Measurements from ENCODE around the gene CXorf58. TPM values are rescaled to one million over a fixed set of nuclear protein-coding genes. Genes with fewer than 3 reads are reported as not detected.
A peak's percentile ranks its signal among the peaks of the same experiment; 100 is the strongest.

The CXorf58 gene
- total RNA-seq, 4 donors from 2014 or later, result 0.26 TPM; not detected in 3

DNA sequence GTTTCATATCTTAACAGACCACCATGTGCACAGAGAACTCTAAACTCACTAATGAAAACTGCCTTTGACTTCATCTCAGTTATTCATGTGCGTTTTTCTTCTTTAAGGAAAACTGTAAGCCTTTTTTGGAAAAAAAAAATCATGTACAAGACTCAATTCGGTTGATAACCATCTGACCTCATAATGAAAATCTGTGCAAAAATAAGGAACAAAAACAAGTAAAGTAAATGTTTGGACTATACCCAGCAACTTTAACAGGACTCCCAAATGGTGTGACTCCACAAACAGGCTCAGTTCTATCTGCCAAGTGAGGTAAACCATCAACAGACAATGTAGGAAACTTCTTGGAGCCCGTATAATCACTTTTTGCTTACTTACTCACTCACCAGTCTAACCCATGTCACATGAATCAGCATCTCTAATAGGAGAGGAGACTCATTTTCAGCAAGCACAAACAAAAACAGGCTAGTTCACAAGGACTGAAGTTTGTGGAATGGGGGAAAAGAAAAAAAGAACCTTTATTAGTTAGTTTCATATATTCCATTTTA, 9.3 kb upstream of the CXorf58 start:
- intact Hi-C loops (cut with DNase I; ENCODE audit: low total_unique reads), result no loop called here
- DNase-seq (ENCODE audit: low spot score in 2 of 2), result no peak
- WGBS, 2 donors, result 52 to 54% methylated on average over 3 of the region's 3 CpGs
- no peak overlapping the region for H3K4me3 ChIP-seq (ENCODE audit: low read depth, poor library complexity, severe bottlenecking)
- TF ChIP-seq, protein P1, sequence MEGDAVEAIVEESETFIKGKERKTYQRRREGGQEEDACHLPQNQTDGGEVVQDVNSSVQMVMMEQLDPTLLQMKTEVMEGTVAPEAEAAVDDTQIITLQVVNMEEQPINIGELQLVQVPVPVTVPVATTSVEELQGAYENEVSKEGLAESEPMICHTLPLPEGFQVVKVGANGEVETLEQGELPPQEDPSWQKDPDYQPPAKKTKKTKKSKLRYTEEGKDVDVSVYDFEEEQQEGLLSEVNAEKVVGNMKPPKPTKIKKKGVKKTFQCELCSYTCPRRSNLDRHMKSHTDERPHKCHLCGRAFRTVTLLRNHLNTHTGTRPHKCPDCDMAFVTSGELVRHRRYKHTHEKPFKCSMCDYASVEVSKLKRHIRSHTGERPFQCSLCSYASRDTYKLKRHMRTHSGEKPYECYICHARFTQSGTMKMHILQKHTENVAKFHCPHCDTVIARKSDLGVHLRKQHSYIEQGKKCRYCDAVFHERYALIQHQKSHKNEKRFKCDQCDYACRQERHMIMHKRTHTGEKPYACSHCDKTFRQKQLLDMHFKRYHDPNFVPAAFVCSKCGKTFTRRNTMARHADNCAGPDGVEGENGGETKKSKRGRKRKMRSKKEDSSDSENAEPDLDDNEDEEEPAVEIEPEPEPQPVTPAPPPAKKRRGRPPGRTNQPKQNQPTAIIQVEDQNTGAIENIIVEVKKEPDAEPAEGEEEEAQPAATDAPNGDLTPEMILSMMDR (IDR thresholded peaks at IDR 0.05), result no peak
- no peak for TF ChIP-seq POLR2A (IDR thresholded peaks at IDR 0.05)

DNA sequence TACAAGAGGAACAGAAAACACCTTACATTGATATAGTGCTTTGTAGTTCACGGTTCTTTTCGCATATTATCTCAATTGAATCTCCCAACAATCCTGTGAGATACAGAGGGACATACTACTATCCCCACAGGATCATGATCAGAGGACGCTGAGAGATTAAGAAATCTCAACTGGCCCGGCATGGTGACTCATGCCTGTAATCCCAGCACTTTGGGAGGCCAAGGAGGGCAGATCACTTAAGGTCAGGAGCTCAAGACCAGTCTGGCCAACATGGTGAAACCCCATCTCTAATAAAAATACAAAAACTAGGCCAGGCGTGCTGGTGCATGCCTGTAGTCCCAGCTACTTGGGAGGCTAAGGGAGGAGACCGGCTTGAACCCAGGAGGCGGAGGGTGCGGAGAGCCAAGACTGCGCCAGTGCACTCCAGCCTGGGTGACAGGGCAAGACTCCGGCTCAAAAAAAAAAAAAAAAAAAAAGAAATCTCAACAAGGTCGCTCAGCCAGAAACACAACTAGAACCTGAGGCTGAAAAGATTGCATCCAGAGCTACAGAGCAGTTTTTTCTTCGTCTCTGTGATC, 7.5 kb upstream of the CXorf58 start:
- no peak for TF ChIP-seq POLR2A (IDR thresholded peaks at IDR 0.05)
- TF ChIP-seq, protein P1 (IDR thresholded peaks at IDR 0.05), result no peak
- WGBS, 2 donors, result 27 to 72% methylated on average over 12 of the region's 12 CpGs

DNA sequence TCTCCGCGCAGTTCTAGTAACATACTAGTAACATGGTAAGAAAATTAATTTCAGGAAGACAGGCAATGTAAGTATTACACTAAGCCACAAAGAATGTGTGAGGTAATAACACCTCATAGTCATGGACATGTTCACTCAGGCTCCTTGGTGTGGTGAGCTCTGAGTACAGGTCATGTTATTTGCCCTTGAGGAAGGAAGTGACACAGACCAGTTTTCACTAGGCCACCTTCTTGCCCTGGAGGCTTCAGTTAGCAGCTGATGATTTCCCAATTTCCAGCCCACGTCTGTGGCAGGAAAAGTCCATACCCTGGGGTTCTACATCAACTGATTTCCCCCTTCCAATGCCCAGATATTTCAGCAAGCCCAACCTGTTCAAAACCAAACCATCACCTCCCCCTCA, 6.7 kb upstream of the CXorf58 start:
- no peak overlapping the region for H3K4me3 ChIP-seq (ENCODE audit: low read depth, poor library complexity, severe bottlenecking)
- 21 to 61% methylated on average over 3 of the region's 3 CpGs for WGBS, 2 donors
- TF ChIP-seq POLR2A (IDR thresholded peaks at IDR 0.05), result no peak
- TF ChIP-seq, protein P1 (IDR thresholded peaks at IDR 0.05), result no peak
- intact Hi-C loops (cut with DNase I; ENCODE audit: low total_unique reads), result loop anchor here (5.0 to 10.0 kb wide), 2 partner anchors 126 to 209 kb away; no protein-coding TSS in a partner anchor
- DNase-seq (ENCODE audit: low spot score in 2 of 2), result no peak

More for the DNA sequence above, 7.5 kb upstream of the CXorf58 start:
- intact Hi-C loops (cut with DNase I; ENCODE audit: low total_unique reads), result loop anchor here (5.0 to 10.0 kb wide), 2 partner anchors 126 to 208 kb away; no protein-coding TSS in a partner anchor
- DNase-seq (ENCODE audit: low spot score in 2 of 2), result no peak
- H3K4me3 ChIP-seq (ENCODE audit: low read depth, poor library complexity, severe bottlenecking), result no peak overlapping the region

DNA sequence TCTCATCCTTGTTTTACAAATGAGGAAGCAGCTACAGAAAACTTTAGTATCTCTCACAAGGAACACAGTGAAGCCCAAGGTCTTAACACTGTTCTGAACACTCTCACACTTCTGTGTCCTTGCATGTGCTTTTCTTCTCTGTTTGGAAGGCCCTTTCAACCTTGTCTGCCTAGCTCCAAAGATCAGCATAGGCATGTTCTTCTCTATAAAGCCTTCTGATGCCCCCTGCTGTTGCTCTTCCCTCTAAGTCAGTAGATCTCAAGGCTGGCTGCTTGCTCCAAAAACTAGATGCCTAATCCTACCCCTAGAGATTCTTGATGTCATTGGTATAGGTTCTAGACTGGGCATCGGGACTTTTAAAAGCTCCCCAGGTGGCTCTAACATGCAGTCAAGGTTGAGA, 6.0 kb upstream of the CXorf58 start:
- intact Hi-C loops (cut with DNase I; ENCODE audit: low total_unique reads), result loop anchor here (5.0 to 10.0 kb wide), 2 partner anchors 127 to 210 kb away; no protein-coding TSS in a partner anchor
- H3K4me3 ChIP-seq (ENCODE audit: low read depth, poor library complexity, severe bottlenecking), result no peak overlapping the region
- TF ChIP-seq, protein P1 (IDR thresholded peaks at IDR 0.05), result no peak
- no peak for TF ChIP-seq POLR2A (IDR thresholded peaks at IDR 0.05)
- 27 to 56% methylated on average over 1 of the region's 1 CpG for WGBS, 2 donors
- peak in 1 of 2 donors; percentile 35 for DNase-seq (ENCODE audit: low spot score in 2 of 2)

DNA sequence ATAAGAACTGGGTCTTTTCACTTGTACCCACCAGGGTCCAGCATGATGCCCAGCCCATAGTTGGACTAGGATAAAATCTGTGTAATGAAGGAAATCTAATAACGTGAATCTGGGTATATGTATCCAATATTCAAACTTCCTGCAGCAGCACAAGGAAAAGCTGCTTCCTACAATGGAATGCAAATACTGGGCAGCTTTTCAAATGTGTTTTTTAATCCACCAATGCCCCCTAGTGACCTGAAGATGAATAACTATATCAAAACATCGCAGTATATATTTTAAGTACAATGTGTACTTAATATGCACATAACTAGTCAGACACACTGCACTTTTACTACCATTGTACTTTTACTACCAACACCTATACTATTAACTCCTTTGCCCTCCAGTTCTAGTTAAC, 5.4 kb upstream of the CXorf58 start:
- intact Hi-C loops (cut with DNase I; ENCODE audit: low total_unique reads), result loop anchor here (5.0 to 10.0 kb wide), 2 partner anchors 128 to 210 kb away; no protein-coding TSS in a partner anchor
- no peak for TF ChIP-seq POLR2A (IDR thresholded peaks at IDR 0.05)
- TF ChIP-seq, protein P1 (IDR thresholded peaks at IDR 0.05), result no peak
- H3K4me3 ChIP-seq (ENCODE audit: low read depth, poor library complexity, severe bottlenecking), result no peak overlapping the region
- 0 to 5% methylated on average over 2 of the region's 2 CpGs for WGBS, 2 donors
- DNase-seq (ENCODE audit: low spot score in 2 of 2), result no peak
